ENCODE data around the gene IMMP2L.
"Not testable (repeated sequence)": the region's sequence is repeated elsewhere in the genome, so short reads cannot be mapped to it uniquely, and the experiment has no call there.

IMMP2L gene

DNA sequence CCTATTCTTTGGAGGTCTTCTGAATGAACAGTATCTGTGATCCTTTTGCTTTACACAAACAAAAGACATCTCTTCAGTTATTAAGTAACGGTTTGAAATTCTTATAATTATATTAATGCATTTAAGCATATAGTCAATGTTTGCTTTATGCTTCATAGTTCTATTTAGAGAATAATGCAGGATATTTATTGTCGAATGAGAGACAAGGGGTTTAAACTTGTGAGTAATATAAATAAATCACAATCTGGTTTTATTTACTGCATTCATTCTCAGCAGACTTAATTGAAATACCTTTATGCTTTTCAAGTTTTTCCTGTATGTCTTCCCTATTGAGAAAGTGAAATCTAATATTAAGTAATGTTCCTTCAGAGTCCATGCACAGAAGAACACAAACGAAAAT is 620.9 kb downstream of the IMMP2L start:
- no peak for DNase-seq (ENCODE audit: low read depth, low spot score)

DNA sequence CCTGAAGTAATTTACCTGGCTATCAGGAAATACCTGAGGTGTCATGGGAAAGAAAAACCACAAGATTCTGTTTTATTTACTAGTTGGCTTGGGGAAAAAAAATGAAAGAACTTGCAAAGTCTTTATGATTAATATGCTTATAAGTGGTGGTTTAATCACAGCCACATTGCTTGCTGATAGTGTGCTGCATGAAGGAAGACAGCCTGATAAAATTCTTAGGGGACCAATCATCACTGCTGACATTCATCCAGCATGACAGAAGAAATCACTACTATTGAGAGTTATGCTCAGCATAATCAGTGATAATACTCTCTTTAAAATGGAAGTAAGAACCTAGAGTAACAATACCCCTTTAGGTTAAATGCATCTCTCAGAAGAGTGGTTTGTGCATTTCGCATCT is 621.5 kb downstream of the IMMP2L start:
- DNase-seq (ENCODE audit: low read depth, low spot score), result no peak

DNA sequence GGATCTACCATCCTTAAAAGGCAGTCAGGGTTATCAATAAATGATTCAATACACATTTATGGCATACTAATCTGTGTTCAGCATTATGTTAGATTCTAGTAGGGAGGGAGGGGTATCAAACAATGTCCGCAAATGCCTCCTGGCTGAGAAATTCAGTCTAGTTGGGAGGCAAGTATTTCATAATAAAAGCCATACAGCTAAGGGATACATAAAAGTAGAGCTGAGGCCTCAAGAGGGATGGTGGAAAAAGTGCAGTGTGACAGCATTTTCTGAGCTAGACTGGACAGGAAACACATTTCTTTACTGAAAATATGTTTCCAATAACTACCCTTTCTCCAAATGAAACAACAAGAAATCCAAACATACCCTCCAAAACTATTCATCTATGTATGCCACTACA is 624.1 kb downstream of the IMMP2L start:
- no peak for DNase-seq (ENCODE audit: low read depth, low spot score)

DNA sequence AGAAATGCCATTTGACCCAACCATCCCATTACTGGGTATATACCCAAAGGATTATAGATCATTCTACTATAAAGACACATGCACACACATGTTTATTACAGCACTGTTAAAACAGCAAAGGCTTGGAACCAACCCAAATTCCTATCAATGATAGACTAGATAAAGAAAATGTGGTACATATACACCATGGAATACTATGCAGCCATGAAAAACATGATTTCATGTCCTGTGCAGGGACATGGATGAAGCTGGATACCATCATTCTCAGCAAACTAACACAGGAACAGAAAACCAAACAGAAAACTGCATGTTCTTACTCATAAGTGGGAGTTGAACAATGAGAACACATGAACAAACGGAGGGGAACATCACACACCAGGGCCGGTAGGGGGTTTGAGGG is 625.6 kb downstream of the IMMP2L start:
- DNase-seq (ENCODE audit: low read depth, low spot score), result not testable (repeated sequence)

DNA sequence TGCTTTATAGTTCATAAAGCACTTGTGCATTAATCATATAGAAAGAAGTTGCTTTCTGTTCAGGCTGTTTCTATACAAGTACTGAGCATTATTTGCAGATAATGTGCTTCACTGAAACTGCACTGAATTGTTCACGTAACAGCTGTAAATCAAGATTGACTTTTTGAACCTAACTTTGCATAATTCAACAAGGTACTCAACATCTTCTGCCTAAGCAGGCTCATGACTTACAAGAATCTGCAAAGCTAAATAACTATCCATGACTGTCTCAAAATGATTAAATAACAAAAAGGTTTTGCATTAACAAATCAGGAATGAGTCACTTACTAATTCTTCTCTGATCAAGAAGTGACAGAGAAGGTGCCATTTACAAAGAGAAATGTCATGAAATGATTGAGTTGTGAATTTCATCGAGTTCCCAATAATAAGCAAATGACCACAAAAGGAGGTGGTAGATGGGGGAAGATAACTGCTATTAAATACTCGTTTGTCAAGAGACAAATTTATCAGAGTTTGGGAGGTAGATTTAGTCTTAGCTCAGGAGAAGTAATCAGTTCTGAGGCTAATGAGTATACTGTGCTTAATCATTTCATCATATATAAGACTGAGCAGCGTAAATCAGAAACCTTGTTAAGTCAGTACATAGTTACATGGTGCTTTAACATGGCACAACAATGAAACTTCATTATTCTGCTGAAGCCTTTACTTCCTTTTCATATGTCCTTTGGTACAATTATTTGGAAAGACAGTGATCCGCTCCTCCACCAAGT is 632.6 kb downstream of the IMMP2L start:
- no peak for DNase-seq (ENCODE audit: low read depth, low spot score)

DNA sequence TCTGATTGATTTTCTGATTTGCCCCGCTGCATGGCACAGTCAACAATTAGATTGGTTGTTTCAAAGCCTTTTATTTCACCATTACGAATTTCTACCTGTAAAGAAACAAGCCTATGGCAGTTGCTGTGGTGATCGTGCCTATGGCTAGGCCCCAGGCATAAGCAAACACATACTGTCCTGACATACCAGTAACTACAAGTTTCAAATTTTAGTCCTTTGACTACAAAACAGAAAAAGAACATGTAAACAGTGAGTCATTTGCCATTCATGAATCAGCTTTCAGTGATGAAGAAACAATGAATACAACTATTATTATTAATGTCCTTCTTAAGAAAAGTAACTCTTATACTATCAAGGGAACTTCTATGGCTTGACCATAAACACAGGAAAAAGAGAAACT is 639.4 kb downstream of the IMMP2L start:
- DNase-seq (ENCODE audit: low read depth, low spot score), result peak; percentile 5

DNA sequence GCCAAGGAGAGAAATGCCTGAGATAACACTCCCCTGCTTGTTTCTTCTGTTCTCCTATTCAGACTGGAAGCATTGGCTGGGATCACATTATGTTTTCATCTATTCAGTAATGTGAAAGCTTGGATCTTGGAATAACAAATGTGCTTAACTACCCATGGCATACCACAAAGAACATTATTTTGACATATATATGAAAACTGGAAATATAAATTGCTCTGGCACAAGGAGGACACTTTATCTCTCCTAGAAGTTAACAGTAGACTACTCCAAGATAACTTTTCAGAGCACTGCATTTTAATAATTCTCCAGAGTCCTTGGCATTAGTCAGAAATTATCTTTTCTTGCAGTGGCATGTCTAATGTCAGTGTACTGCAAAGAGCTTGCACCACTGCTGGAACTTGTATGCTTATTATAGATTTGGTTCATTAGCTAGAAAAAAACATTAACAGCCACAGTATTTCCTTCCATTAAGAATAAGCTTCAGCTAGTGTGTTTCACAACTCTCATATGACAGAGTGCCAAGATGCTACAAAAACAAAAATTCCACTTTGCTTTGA is 640.6 kb downstream of the IMMP2L start:
- DNase-seq (ENCODE audit: low read depth, low spot score), result no peak

DNA sequence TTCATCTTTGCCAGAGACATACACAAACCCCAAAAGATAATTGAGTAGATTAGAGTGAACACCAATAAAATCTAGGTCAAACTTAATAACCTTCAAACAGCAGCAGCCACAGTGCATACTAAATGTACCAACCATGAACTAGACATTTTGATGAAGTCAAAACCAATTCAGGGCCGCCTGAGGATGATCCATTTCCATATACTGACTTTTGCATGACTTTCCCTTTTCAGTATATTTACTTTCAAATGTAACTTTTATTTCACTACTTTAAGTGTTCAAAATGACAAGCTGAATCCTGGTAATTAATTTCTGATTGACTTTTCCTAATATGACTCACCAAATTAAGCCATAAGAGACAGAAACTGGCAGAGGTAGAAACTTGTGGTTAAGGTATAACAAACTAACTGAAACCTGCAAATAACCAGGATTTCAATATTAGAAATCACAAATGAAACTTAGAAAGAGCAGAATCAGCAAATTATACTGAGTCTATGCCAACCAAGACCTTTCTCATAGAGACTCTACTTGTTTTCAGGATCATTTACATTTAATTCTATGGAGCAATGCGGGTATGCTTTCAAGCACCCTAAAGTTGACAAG is 643.2 kb downstream of the IMMP2L start:
- no peak for DNase-seq (ENCODE audit: low read depth, low spot score)

DNA sequence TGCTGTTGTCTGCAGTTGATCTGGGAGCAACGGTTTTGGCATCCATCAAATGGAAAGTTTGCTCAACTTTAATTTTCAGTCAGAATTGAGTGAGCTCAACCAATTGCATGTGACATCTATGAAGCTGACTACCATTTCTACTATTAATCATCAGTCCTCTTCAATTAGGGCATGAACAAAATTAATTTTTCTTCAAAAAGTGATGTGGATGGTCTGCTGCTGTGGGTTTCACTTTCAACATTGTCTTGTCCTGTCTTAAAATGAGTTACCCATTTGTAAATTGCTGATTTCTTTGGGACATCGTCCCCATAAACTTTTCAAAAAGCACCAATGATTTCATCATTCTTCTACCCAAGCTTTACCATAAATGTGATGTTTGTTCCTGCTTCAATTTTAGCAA is 648.0 kb downstream of the IMMP2L start:
- no peak for DNase-seq (ENCODE audit: low read depth, low spot score)

DNA sequence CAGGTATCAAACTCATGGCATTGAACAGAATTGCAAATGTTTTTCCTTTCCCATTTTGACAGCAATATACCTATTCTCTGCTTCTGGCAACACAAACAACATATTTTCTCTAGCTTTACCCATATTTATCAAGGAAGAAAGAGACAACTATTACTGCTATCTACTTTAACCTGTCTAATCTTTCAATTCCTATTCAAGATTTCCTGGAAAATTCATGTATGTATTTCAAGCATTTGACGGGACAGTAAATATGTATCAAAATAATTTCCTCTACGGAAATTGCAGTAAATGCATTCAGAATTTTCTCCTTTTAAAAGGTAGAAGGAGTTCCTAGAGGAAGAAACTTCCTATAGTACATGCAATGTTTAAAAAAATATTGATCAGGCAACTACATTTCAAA is 650.7 kb downstream of the IMMP2L start:
- DNase-seq (ENCODE audit: low read depth, low spot score), result no peak

DNA sequence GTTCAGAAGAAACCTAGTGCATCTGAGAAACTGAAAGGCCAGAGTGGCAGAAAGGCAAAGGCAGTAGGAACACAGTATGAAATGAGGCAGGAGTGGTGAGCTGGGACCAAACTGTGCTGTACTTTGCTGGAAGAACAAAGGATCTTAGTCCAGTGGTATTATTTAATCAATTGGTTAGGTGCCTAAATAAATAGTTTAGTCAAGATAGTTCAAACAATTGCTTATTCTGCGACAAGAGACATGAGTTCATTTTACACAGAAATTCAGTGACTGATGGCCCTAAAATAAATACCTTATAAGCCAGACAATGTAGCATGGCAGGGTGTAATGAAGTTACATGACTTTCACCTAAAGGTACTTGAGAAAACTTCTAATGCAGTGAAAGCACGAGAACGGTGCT is 653.2 kb downstream of the IMMP2L start:
- no peak for DNase-seq (ENCODE audit: low read depth, low spot score)

DNA sequence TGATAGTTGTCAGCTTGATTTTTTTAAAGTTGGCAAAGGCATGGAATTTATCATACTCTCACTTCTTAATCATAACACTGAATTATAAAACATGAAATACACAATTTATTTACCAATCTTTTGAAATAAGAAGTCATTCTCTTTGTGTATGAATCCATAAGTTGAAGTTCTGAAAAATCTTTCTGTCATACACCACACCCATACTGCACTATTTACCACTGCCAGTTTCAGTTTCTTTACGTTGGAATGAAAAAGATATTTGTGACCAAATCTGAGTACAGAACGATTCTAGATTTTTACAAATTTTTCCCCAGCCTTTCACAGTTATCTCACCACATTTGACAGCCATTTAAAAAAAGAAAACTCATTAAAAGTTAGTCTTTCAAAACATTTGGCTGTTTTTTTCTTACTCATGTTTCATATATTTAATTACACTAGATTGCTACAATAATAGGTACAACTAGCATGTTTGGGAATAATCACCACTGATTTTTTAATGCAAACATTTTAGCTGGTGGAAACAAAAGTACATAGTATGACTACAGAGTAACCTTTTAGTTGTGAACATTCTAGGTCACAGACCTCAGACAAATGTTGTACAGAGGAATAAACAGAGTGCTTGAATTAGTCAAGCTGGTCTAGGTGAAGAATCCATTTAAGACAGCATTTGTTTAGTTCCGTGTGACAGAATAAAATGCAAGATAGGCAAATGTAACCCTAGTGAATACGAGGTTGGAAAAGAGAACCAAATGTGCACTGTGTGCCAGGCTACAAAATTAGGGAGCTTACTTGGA is 656.3 kb downstream of the IMMP2L start:
- no peak for DNase-seq (ENCODE audit: low read depth, low spot score)

DNA sequence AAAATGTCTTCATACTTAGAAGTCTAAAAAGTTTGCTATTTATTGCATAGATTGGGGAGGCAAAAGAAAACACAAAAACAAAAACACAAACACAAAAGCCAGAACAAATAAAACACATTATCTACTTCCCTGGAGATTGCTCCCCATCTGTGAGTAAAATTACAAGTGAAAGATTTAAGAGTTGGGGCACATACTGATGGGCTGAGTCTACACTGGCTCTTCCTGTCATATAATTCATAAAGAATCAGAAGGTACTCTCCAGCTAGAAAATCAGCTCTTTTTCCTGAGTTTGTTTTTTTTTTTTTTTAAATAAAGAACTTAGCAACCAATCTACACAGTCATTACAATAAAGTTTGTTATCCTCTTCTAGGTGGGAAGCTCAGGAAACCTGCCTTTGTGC is 663.8 kb downstream of the IMMP2L start:
- no peak for DNase-seq (ENCODE audit: low read depth, low spot score)

DNA sequence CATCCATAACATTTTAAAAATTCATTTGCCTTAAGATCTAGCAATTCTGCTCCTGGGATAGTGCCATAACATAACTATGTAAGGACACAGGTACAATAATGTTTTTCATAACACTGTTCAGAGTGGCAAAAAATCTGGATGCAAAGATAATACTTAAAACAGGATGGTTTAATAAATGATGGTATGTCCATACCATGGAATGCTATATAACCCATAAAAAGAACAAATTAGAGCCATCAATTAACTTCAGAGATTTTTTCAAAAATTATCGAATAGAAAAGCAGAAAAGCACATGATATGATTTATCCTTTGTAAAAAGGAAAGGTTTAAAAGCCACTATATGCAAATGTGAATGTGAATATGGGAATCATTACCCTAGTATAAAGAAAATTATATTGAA is 664.8 kb downstream of the IMMP2L start:
- DNase-seq (ENCODE audit: low read depth, low spot score), result no peak

DNA sequence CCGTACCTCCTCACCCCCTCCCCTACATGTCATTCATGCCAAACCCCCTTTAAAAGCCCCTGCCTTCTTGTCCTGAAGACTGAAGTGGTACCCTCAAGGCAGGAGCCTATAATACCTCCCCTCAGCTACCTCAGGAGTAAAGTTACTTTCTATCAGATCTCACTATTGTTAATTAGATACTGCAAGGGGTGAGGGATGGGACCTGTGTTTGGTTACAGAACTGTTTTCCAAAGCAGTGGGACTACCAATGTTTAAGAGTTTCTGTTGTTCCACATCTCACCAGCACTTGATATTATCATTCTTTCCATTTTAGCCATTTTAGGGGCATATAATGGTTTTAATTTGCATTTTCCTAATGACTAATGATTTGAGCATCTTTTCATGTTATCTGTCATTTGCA is 668.2 kb downstream of the IMMP2L start:
- no peak for DNase-seq (ENCODE audit: low read depth, low spot score)

DNA sequence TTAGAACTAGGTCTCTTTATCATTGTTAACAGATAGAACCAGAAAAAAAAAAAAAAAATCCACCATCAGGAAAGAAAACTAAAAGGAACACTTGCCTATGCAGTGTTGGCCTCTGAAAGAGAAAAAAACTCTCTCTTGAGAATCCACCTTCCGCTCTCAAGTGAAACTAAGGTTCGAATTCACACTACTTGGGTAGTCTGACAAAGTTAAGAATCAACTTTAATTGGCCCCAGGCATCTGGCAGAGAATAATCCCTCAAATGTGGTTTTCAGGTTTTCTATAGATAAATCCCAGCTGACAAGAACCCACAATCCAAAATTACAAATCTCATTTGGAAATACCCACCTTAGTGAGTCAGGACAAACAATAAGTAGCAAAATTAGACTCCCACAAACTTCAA is 671.1 kb downstream of the IMMP2L start:
- DNase-seq (ENCODE audit: low read depth, low spot score), result no peak

DNA sequence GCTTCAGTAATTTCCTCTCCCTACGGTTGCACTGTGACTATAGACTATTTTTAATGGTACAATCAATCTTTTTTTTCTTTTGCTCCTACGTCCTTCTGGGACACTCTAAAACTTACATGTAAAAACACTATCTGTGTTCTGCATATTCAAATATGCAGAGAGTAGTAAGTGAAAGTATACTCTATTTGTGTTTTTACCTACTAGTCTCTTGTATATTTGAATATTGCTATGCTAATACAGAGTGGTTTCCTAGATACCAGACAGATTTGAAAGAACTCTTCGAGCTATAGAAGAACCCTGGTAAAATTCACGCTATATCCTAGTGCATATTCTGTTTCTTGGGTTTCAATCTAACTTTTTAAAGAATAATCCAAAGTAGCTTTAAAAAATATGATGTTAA is 672.2 kb downstream of the IMMP2L start:
- no peak for DNase-seq (ENCODE audit: low read depth, low spot score)

DNA sequence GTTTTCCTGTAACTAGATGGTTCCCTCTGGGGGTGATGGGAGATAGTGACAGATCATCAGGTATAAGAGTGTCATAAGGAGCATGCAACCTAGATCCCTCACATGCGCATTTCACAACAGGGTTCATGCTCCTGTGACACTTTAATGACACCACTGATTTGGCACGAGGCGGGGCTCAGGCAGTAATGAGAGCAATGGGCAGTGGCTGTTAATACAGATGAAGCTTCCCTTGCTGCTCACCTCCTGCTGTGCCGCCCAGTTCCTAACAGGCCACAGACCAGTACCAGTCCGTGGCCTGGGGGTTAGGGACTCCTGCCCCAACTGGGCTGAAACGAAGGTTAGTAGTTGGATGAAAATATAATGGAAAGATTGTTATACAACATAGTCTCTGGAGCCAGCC is 673.0 kb downstream of the IMMP2L start:
- peak; percentile 28 for DNase-seq (ENCODE audit: low read depth, low spot score)

DNA sequence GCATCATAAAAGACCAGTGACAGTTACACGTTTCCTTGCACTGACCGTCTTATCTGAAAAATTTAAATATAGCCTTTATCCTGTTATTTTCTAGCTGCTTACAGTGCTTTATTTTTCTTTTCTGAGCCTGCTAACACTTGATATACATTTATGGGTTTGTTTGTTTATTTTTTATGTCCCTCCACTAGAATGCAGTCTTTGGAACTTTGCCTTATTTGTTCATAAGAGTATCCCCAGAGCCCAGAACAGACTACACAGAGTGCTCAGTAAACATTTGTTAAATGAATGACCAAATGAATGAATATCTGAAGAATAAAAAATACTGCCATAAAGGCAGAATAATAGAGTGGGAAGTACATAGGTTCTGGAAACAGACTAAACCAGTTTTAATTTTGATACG is 673.7 kb downstream of the IMMP2L start:
- DNase-seq (ENCODE audit: low read depth, low spot score), result no peak

DNA sequence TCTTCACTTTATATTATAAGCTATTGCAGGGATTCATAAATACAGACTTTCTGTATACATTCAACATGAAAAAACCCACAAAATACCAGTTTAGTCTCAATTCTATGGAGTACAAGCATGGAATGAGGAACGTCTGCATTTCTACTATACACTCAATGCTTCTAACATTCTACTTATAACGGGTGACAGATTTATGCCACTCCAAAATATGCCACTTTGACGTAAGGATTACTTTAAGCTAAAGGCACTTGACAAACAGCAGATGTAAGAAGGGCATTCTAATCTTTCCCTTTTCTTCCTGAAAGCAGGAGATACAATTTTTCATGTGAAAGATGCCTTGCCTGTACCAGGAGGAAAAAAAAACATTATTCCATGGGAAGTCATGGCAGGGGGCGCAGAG is 676.8 kb downstream of the IMMP2L start:
- DNase-seq (ENCODE audit: low read depth, low spot score), result no peak

DNA sequence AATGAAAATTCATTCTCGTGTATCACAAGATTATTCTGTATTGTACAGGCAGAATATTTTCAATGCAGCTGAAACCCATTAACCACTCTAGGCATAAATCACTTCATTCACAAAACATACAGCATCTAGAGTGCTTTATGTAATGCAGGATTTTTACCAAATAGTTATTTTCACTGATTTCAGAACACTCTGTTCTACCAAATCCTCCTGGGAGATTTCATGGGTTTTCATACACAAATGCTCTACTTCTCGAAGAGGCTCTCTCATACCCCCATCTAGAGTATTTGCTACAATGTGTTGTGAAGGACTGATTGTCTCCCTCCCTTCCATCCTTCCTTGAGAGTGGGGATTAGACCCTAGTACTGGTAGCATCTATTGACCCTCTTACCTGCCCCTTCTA is 680.6 kb downstream of the IMMP2L start:
- no peak for DNase-seq (ENCODE audit: low read depth, low spot score)

DNA sequence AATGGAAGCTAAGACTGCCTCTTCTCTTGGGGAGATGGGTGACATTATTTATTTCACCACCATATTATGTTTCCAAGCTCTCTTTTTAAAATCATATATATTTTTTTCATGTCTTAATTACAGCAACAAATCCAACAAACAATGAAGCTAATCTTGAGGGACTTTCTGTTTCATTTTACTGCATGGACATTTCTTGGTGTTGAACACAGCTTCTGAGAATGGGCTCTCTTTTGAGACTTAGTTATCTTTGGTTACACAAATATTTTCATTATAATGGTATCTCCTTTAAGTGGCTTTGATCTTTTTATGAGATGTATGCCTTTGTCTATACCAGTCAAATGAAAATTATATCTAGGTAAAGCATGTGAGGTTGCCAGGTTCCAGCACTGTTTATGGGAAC is 681.3 kb downstream of the IMMP2L start:
- no peak for DNase-seq (ENCODE audit: low read depth, low spot score)

DNA sequence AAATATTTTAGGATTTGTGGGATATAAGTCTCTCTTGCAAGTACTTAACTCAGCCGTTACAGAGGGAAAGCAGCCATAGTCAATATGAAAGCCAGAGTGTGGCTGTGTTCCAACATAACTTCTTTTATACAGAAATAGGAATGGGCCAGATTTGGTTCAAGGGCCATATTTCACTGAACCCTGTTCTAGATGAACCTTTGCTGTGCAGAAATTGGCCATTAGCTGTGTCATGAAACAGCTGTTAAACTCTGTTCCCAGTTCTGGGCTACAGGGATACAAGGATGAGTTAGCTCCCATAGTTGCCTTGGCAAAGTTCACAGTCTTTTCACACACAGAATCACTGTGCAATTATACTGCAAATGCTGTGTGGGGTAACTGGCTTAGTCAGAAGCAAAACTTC is 685.3 kb downstream of the IMMP2L start:
- no peak for DNase-seq (ENCODE audit: low read depth, low spot score)
